Gastroesophageal sphincter (tissue), 3 donors: ENCODE data around the gene MEI4.

Experiments used
- CTCF ChIP-seq, 4 experiments: fragments of 200-600 bp in 2 of 4; fragments of 450-650 bp in 2 of 4; sonication (generic) in 1 of 4; IDR thresholded peaks; one replicate each; pipeline ENCODE4 v1.5.1; 2017 to 2019; ENCODE audit warnings: antibody characterized with exemption in 4 of 4, mild to moderate bottlenecking in 2 of 4, moderate library complexity in 2 of 4
- EP300 ChIP-seq: sonication (generic); formaldehyde crosslinking; IDR thresholded peaks from one replicate; pipeline ENCODE4 v1.6.1; 2017; ENCODE audit warnings: antibody characterized with exemption, mild to moderate bottlenecking
- POLR2A ChIP-seq, 2 donors: fragments of 450-650 bp; IDR thresholded peaks; one replicate each; pipeline ENCODE4 v1.6.1; 2017; ENCODE audit warnings: antibody characterized with exemption in 2 of 2, mild to moderate bottlenecking in 2 of 2, moderate library complexity in 1 of 2

- TF ChIP-seq CTCF (IDR thresholded peaks at IDR 0.05) (no peak), EP300 (no peak), POLR2A (IDR thresholded peaks at IDR 0.05) (no peak)
These were observed 253.2 kb downstream of the MEI4 start for GRCh38 chr6:77906070-77906469.
